Activated naive CD8-positive, alpha-beta T cell treated with anti-CD3 and anti-CD28 coated beads, Interleukin-2, amount 50 U/mL, for 16 hours (primary cell): ENCODE data around the gene DCDC1.
"Not testable (repeated sequence)": the region's sequence is repeated elsewhere in the genome, so short reads cannot be mapped to it uniquely, and the experiment has no call there.

ENCODE experiments used
- DNase-seq: peaks from one replicate; pipeline ENCODE4 v3.0.0-alpha.2; 2020; ENCODE audit warnings: low read depth, low spot score

DCDC1 gene

DNA sequence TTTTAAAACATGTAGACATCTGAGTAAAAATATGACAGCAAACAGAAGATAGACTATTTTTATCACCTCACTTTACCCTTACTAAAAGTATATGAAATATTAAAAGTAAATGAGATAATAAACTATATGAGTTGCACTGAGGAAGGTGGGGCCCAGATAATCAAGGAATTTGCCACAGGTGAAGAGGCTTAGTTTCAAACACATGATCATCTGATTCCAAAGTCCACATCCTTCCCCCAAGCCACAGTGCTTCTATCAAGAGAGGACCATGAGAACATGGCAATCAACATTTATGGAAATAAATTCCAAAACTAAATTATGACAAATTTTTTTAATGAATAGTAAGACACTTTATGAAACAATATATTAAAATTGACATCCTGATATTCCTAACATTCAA, 384.0 kb downstream of the DCDC1 start:
- DNase-seq: no peak

- no peak for DNase-seq
These were observed 384.7 kb downstream of the DCDC1 start for GRCh38 chr11:30984827-30985226.

DNA sequence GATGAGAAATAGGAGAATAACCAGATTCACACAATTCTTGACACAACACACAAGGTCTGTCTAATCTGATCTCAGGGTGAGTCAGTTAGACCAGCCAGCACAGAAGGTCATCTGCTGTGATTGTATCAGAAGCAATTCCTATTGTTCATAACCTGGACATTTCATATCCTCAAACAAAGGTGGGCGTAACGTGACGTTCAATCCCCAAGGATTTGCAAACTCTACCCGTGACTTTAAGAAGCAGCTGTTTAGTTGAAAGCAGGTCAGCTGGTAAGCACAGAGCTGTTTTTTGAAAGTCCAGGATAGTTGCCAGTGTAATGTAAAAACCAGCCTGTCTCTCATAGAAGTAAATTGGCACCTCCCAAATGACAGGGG, 385.1 kb downstream of the DCDC1 start:
- no peak for DNase-seq

DNA sequence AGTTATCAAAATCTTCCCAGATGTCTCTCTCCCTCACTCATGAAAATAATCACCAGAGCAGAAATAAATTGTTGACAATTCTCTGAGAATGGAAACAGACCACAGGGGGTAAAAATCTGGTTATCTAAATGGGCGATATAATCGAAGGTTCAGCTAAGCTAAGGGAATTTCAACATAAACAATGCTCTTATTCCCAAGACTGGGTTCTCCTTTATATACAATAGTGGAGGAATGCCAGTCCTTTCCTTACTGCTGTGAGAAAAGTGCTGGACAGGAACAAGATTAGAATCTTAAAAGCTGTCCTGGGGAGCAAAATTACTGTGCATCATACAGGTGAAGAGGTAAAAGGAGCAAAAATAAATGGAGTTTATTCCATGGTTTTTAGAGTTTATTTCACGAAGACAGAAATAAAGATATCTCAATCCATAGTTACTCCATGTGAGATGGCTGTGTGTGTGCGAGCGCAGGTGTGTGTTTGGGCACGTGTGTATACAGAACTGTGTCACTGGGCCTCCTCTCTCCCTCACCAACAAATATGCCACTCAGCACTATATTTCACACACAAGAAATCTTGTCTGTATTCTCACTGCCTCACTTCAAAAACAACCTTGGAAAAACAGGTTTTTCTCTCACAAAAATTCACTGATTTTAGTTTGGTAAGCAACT, 385.6 kb downstream of the DCDC1 start:
- no peak for DNase-seq

DNA sequence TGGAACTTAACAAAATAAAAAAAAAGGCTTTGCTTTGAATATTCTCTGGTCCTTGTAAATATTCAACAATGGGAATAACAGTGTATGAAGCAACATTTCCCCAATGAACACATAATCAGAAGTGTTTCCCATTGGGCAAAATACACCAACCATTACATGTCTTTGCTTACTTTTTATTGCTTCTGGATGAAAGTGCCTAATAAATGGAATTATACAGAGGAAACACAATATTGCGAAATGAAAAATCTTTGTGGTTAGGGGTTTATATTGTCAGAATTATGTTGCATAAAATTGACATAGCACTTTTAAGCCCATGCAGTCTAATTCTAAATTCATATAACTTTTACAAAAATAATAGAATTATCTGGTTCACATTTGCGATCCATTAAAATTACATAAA, 386.4 kb downstream of the DCDC1 start:
- no peak for DNase-seq

DNA sequence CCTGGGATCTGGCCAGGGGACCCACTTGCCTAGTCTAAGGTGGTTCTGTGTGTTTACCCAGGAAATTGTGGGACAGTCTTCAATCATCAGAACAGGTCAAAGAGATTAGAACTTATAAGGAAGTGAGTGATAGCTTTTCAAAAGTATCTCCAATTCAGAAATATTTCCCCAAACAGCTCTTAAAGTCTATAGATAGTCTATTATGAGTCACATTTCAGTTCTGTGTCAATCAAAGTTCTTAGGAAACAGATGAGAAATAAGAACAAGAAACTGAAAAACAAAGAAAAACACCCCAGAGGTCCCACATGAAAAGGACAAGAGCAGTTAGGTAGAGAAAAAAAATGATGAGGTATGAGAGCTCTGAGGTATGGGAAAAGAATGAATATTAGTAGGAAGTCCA, 402.0 kb downstream of the DCDC1 start:
- no peak for DNase-seq

DNA sequence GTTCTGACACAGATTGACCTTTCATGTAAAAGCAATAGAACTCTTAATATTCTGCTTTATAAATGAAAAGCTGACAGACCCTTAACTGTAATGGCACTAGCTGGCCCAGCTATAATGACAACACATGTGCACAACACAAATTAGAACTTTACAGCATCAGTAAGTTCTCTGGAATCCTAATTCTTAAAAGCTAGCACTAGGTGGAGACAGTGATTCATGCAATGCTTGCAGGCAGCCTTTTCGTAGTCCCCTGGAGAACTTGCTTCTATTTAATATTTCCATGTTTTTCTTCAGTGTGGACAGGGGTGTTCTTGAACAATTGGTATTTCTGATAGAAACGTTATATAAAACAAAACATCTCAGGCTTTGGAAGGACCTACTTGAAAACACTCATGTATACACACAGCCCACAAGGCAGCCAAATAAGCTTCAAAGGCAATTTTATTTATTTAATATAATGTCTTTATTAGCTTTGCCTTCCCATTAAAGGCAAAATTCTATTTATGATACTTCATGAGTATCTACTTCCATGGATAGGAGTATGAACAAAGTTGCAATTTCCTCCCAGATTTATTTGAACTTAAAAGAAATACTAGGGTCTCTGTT, 409.0 kb downstream of the DCDC1 start:
- no peak for DNase-seq

GRCh38 chr11:30956751-30957150, 412.8 kb downstream of the DCDC1 start:
- no peak for DNase-seq

- no peak for DNase-seq
These were observed 419.7 kb downstream of the DCDC1 start for GRCh38 chr11:30949838-30950237.

DNA sequence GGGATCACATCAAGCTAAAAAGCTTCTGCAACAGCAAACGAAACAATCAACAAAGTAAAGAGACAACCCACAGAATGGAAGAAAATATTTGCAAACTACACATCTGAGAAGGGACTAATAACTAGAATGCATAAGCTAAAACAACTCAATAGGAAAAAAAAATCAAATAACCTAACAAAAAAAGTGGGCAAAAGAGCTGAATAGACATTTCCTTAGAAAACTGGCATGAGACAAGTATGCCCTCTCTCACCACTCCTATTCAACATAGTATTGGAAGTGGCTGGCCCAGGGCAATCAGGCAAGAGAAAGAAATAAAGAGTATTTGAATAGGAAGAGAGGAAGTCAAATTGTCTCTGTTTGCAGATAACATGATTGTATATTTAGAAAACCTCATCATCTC, 421.8 kb downstream of the DCDC1 start:
- not testable (repeated sequence) for DNase-seq

- DNase-seq: no peak
These were observed 430.7 kb downstream of the DCDC1 start for GRCh38 chr11:30938810-30939209.

DNA sequence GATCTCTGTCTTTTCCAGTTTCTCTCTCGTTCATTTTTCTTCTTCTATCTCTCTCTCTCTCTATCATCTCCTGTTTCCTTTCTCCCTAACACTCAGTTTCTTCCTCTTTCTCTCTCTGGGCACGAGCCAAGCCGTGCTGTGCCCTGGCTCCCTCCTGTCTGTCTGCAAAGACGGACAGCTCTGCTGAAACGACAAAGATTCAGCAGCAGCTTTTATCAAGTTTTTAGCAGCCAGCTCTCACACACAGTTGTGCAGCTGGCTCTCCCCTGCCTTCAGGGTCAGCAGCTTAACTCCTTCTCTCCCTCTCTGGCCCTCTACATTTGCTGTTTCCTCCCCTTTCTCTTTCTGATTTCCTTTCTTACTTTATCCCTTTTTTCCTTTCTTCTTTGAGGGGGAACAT, 431.4 kb downstream of the DCDC1 start:
- DNase-seq: no peak

DNA sequence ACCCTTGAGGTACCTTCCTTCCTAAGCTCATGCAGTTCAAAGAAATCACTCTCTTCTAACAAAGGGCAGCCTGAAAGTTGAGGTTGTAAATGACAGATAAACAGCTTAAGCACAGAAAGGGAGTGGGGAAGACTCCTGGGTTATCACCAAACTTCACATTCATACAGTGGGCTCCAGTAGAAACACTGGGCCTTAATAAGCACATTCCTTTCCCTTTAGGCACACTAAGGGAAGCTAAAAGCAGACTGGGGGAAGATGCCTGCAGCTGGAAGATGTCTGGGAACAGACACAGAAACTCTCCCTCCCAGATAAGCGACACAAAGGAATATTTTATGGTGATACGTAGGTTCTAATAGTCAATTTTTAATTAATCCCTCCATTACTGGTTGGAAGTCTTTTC, 433.0 kb downstream of the DCDC1 start:
- no peak for DNase-seq

- DNase-seq: no peak
These were observed 433.7 kb downstream of the DCDC1 start for GRCh38 chr11:30935861-30936260.

GRCh38 chr11:30926130-30926529, 443.4 kb downstream of the DCDC1 start:
- no peak for DNase-seq

- DNase-seq: no peak
These were observed 447.7 kb downstream of the DCDC1 start for GRCh38 chr11:30921811-30922210.

- no peak for DNase-seq
These were observed 450.0 kb downstream of the DCDC1 start for GRCh38 chr11:30919389-30920152.

GRCh38 chr11:30917859-30918478, 451.6 kb downstream of the DCDC1 start:
- DNase-seq: no peak

GRCh38 chr11:30917266-30917665, 452.3 kb downstream of the DCDC1 start:
- DNase-seq: no peak

- no peak for DNase-seq
These were observed 452.8 kb downstream of the DCDC1 start for GRCh38 chr11:30916764-30917163.

DNA sequence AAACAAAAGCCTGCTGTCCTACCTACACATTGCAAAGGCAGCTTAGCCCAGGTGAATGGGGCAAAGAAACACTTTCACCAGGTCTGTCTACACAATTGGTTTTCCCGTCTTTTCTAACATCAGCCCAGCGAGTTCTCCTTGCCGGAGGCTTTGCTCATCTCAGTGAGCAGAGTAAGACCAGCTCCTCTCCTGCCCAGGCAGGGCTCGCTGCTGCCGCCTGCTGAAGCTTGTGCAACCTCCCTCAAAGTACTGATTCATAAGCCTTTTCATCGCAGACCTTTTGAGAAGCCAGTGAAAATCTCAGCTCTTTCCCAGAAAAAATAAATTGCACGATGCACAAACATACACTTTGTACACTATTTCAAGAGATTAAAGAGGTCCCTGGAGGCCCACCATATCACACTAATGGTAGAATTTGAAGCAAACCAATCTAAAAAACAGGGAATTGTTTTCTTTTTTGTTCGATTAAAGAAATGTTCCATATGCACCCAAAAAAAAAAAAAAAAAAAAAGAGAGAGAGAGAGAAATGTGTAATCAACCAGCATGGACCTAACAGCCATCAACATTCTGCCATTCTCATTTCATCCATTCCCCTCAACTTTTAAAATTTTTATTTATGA, 455.3 kb downstream of the DCDC1 start:
- no peak for DNase-seq

DNA sequence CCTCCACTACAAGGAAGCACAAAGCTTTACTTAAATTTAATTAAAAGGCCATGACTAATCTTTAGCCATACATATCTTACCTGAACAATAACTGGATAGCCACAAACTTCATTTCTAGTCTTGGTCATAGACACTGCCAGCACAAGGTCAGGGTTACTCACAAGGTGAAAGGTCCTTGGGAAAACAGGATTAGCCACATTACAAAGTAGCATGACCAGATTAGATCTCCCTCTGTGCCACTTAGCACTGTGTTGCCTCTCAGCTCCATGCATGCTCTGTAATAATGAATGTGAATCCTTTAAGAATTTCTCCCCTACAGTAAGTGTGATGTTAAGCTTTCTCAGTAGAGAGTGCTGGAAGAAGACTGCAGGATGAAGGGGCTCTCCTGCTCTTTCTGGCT, 458.3 kb downstream of the DCDC1 start:
- DNase-seq: no peak
